SK-N-SH treated with all-trans-retinoic acid at 6 μM for 48 hours (cell line): ENCODE data around the gene CERS4.

Experiments
- ARNTL ChIP-seq: fragments of 450-650 bp; formaldehyde crosslinking; IDR thresholded peaks from 2 replicates; pipeline ENCODE4 v1.5.0; 2020; ENCODE audit warnings: low read depth, mild to moderate bottlenecking, moderate library complexity, borderline replicate concordance
- ESRRG ChIP-seq: fragments of 250-450 bp; sonication (Bioruptor Pico); IDR thresholded peaks from 2 replicates; pipeline ENCODE4 v1.6.1; 2021; ENCODE audit warnings: mild to moderate bottlenecking
- ISL1 ChIP-seq: fragments of 250-450 bp; sonication (Bioruptor Pico); IDR thresholded peaks from 2 replicates; pipeline ENCODE4 v2.1.2; 2022; ENCODE audit warnings: mild to moderate bottlenecking, moderate library complexity
- RARB ChIP-seq: fragments of 250-450 bp; sonication (Bioruptor Pico); IDR thresholded peaks from 2 replicates; pipeline ENCODE4 v1.8.0; 2021; ENCODE audit warnings: mild to moderate bottlenecking, moderate library complexity
- TOX ChIP-seq: fragments of 250-450 bp; sonication (Bioruptor Pico); IDR thresholded peaks from 2 replicates; pipeline ENCODE4 v1.8.0; 2021; ENCODE audit warnings: mild to moderate bottlenecking, moderate library complexity, borderline replicate concordance
- ZFP3 ChIP-seq: fragments of 250-450 bp; sonication (Bioruptor Pico); IDR thresholded peaks from 2 replicates; pipeline ENCODE4 v1.5.0; 2020; ENCODE audit warnings: mild to moderate bottlenecking, moderate library complexity
- TF ChIP-seq, protein P1 (sequence below): fragments of 250-450 bp; sonication (Bioruptor Pico); IDR thresholded peaks from 2 replicates; pipeline ENCODE4 v1.5.1; 2020; ENCODE audit warnings: low read depth, mild to moderate bottlenecking, moderate library complexity
- TF ChIP-seq, protein P2 (sequence below): fragments of 250-450 bp; sonication (Bioruptor Pico); IDR thresholded peaks from 2 replicates; pipeline ENCODE4 v1.8.0; 2020; ENCODE audit warnings: mild to moderate bottlenecking, moderate library complexity, borderline replicate concordance

DNA sequence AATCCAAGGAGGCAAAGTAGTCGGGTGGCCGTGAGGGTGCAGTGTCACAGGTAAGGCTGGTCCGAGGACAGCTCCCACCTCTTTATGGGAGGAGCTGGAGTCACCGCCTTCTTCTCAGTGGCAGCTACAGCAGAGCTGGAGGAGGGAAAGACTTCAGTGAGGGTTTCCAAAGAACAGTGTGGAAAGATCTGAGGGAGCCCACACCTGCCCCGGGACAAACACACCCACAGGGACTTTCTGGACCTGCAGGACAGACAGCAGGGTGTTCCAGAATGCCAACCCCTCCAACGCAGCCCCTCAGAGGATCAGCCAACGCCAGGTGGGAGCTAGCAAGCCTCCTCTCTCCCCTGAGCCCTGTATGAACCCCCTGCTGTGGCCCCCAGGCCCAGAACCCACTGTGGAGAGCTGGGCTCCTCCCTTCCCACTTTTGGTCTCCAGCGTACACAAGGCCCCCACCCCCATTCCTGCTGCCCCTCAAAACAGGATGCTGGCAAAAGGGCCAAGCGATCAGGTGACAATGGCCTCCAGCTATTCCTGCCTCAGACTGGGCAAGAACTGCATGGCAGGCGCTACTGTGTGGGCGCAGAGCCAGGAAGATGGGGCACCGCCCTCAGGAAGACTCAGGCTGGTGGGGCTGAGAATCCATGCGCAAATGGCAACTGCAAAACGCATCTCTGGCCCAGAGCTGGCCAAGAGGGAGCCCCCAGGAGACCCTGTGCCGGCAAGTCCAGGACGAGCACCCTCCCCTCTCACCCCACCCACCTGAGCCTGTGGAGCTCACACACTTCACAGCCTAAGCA lies 102.5 kb downstream of the CERS4 start:
- TF ChIP-seq RARB: no peak
- TF ChIP-seq ESRRG (CRISPR knock-in tag): no peak
- TF ChIP-seq, protein P1, sequence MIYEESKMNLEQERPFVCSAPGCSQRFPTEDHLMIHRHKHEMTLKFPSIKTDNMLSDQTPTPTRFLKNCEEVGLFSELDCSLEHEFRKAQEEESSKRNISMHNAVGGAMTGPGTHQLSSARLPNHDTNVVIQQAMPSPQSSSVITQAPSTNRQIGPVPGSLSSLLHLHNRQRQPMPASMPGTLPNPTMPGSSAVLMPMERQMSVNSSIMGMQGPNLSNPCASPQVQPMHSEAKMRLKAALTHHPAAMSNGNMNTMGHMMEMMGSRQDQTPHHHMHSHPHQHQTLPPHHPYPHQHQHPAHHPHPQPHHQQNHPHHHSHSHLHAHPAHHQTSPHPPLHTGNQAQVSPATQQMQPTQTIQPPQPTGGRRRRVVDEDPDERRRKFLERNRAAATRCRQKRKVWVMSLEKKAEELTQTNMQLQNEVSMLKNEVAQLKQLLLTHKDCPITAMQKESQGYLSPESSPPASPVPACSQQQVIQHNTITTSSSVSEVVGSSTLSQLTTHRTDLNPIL (CRISPR knock-in tag): no peak
- no peak for TF ChIP-seq TOX (CRISPR knock-in tag)
- TF ChIP-seq, protein P2, sequence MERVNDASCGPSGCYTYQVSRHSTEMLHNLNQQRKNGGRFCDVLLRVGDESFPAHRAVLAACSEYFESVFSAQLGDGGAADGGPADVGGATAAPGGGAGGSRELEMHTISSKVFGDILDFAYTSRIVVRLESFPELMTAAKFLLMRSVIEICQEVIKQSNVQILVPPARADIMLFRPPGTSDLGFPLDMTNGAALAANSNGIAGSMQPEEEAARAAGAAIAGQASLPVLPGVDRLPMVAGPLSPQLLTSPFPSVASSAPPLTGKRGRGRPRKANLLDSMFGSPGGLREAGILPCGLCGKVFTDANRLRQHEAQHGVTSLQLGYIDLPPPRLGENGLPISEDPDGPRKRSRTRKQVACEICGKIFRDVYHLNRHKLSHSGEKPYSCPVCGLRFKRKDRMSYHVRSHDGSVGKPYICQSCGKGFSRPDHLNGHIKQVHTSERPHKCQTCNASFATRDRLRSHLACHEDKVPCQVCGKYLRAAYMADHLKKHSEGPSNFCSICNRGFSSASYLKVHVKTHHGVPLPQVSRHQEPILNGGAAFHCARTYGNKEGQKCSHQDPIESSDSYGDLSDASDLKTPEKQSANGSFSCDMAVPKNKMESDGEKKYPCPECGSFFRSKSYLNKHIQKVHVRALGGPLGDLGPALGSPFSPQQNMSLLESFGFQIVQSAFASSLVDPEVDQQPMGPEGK: no peak
- TF ChIP-seq ZFP3 (CRISPR knock-in tag): no peak
- TF ChIP-seq ARNTL (CRISPR knock-in tag): no peak
- no peak for TF ChIP-seq ISL1 (CRISPR knock-in tag)
